ENCODE measurements around the gene ZYG11B.
"Not testable (repeated sequence)": the region's sequence is repeated elsewhere in the genome, so short reads cannot be mapped to it uniquely, and the experiment has no call there.

The ZYG11B gene

DNA sequence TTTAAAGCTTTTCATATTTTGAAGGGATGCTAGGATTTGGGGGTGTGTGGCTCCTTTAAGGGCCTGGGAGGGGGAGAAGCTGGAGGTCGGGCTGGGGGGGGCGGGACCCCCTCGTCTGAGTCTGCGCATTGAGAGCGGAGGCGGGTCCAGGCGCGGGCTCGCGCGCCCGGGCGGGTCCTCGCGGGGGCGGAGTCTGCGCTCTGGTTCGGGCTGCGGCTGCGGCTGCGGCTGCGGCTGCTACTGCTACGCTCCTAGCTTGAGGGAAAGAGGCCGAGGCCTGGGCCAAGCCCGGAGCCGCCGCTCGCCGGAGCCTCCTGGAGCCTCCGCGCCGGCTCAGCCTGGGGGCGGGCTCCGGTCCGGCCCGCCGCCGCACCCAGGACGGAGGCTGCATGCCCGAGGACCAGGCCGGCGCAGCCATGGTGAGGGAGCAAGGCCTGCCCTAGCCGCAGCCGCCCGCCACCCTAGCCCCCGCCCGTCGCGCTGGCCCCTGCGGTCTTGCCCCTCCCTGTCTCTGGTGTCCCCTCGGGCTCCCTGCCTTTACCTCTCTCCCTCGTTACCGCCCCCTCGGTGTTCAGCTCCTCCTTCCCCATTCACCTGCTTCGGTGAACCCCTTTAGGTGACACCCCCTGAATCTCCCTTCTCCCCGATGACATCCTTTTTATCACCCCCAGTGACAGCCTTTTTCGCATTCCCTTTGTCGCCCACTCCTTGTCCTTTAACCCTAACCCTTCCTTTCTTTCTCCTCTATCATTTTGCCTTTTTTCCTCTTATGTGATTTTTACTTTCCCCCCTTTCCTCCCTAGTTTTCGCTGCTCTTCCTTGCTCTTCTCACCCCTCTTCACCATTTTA, at the start of gene ZYG11B:
Gene ZYG11B (plus strand): TSS at position 189 of the 849 bp plus-strand sequence. CDS start 201 bp downstream, at position 390.
- peak; percentile 9 for DNase-seq (ENCODE audit: low read depth, low spot score)

DNA sequence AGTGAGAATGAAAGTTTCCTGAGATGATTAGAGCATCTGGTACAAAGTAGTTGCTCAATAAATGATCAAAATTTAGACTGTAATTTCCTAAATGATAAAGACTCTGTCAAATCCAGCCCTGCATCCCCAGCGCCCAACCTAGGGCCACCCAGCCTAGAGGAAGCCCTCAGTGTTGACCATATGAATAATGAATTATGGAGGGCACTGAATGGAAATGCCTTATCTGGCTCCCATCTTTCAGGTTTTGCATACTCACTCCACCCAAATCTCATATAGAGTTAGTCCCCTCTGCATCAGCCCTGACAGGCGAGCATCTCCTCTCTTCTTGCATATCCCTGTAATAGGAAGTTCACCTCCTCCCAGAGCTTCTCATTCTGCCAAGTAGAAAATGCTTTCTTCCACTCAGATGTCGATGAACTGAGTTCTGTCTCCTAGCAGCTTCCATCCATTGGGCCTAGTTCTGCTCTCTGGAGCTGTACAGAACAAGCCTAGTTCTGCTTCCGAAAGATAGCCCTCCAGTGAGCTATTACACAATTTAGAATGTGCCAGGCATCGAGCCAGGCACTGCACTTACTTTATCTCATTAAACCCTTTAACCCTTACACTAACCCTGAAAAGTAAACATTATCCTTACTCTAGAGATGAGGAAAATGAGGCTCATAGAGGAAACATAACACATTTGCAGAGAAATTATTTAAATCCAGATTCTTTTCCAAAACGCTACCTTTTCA, 49.0 kb upstream of the ZYG11B start:
- DNase-seq (ENCODE audit: low read depth, low spot score): no peak

- DNase-seq (ENCODE audit: low read depth, low spot score): no peak
Measured at GRCh38 chr1:52679048-52679447, 47.2 kb upstream of the ZYG11B start.

GRCh38 chr1:52679498-52679897, 46.8 kb upstream of the ZYG11B start:
- DNase-seq (ENCODE audit: low read depth, low spot score): no peak

DNA sequence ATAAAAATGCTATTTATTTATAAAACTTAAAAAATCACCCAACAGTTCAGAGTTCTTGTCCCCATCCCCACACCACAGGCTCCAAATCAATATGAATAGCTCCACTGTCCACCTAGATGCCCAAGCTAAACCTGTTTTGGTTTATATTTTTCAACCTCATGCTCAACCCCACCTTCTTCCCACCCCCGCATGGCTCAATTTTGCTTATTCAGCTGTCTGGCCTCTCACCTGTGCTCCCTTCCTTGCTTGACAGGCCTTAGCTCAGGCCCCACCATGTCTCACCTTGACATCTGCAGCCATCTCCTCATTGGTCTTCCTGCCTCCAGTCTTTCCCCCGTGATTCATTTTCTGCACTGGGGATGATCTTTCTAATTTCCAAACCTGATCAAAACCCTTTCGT, 45.9 kb upstream of the ZYG11B start:
- DNase-seq (ENCODE audit: low read depth, low spot score): no peak

DNA sequence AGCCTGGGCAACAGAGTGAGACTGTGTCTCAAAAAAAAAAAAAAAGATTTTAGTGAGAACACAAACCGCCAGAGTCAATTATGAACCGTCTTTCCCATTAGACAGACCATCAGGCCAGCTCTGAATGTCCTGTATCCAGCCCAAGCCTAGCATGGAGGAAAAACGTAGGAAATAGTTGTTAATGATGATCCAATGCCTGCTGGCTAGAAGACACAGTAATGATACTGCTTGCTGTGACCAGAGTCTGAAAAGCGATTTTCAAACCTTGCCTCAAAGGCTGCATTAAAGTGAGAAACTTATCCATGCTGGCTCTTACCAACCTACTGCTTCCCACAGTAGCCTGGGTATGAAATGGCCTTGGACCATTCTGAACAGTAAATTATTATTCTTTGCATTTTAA, 45.1 kb upstream of the ZYG11B start:
- no peak for DNase-seq (ENCODE audit: low read depth, low spot score)

DNA sequence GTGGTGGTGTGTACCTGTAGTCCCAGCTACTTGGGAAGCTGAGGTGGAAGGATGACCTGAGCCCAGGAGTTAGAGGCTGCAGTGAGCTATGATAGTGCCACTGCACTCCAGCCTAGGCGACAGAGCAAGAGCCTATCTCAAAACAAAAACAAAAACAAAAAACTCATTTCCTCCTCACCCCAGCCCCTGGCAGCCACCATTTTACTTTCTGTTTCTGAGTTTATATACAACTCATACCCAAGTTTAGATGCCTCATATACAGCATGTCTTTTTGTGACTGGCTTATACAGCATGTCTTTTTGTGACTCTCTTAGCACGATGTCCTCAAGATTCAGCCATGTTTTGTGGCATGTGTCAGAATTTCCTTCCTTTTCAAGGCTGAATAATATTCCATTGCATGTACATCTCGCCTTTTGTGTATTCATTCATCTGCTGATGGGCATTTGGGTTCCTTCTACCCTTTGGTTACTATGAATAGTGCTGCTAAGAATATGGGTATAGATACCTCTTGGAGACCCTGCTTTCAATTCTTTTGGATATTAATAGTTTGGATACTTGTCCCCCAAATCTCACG, 42.8 kb upstream of the ZYG11B start:
- DNase-seq (ENCODE audit: low read depth, low spot score): no peak

GRCh38 chr1:52684545-52684944, 41.7 kb upstream of the ZYG11B start:
- no peak for DNase-seq (ENCODE audit: low read depth, low spot score)

DNA sequence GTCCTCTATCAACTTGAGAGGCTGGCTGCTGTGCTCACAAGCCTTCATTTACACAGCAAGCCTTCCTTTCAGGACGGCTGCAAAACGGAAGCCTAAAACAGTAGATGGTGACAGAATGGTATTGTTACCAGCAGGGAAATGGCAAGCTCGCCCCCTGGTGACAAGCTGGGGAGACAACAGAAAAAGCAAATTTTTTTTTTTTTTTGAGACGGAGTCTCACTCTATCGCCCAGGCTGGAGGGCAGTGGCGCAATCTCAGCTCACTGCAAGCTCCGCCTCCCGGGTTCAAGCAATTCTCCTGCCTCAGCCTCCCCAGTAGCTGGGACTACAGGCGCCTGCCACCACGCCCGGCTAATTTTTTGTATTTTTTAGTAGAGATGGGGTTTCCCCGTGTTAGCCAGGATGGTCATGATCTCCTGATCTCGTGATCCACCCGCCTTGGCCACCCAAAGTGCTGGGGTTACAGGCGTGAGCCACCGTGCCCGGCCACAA, 39.9 kb upstream of the ZYG11B start:
- peak; percentile 25 for DNase-seq (ENCODE audit: low read depth, low spot score)

DNA sequence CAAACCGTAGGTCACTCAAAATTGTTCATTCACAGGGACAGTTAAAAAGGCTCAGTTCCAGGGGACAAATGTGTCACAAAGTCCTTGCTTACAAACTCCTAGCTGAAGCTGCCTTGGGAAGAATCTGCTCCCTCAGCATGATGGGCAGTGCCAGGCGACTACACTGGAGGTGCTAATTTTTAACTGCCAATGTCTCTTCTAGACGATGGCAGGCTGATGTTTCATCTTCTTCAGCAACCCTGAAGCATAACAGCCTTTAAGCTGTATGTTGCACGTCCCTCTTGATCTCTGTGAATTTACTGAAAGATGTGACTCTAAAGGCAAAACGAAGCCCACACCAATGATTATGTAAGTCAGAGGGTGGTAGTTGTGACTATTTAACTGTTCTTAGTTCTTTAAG, 39.4 kb upstream of the ZYG11B start:
- DNase-seq (ENCODE audit: low read depth, low spot score): no peak

- DNase-seq (ENCODE audit: low read depth, low spot score): no peak
Measured at GRCh38 chr1:52691821-52692220, 34.4 kb upstream of the ZYG11B start.

- DNase-seq (ENCODE audit: low read depth, low spot score): no peak
Measured at GRCh38 chr1:52692697-52693096, 33.6 kb upstream of the ZYG11B start.

GRCh38 chr1:52693351-52693750, 32.9 kb upstream of the ZYG11B start:
- DNase-seq (ENCODE audit: low read depth, low spot score): not testable (repeated sequence)

DNA sequence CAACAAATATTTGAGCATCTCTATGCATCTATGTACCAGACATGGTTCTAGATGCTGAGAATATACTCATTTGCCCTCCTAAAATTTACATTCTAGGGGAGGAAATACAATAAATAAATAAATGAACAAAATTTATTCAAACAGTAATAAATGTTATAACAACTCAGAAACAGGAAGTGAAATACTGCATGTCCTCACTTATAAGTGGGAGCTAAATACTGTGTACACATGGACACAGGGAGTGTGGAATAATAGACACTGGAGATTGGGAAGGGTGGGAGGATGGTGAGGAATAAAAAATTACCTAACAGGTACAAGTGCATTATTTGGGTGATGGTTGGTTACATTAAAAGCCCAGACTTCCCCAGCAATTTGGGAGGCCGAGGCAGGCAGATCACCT, 32.4 kb upstream of the ZYG11B start:
- no peak for DNase-seq (ENCODE audit: low read depth, low spot score)

DNA sequence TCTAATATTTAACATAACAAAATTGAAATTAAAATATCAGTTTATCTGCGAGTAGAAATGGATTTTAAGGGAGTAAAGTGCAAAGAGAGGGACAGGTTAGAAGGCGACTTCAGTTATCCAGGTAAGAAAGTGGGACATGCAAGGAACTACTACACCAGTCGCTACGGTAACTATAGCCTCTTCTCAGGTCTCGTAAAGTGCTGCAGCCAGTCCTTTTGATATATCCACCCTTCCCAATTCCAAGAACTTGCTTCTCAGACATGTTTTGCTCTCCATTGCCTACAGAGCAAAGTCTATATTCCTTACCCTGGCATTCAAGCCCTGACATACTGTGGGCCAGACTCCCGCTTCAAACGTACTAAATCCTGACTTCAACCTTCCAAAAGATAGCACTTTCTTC, 30.6 kb upstream of the ZYG11B start:
- DNase-seq (ENCODE audit: low read depth, low spot score): no peak

- DNase-seq (ENCODE audit: low read depth, low spot score): peak; percentile 12
Measured at GRCh38 chr1:52697795-52698674, 28.2 kb upstream of the ZYG11B start, which contains the start of gene COA7. Gene COA7 (minus strand): TSS chr1:52698347. CDS start chr1:52698326, 21 bp downstream.

GRCh38 chr1:52702886-52703787, 23.1 kb upstream of the ZYG11B start:
- DNase-seq (ENCODE audit: low read depth, low spot score): peak; percentile 82

GRCh38 chr1:52706136-52706670, 20.1 kb upstream of the ZYG11B start:
- DNase-seq (ENCODE audit: low read depth, low spot score): no peak

- DNase-seq (ENCODE audit: low read depth, low spot score): no peak
Measured at GRCh38 chr1:52706941-52707926, 19.0 kb upstream of the ZYG11B start.
